ENCODE data around the gene PC. TPM values are rescaled to one million over a fixed set of nuclear protein-coding genes. Genes with fewer than 3 reads are reported as not detected.

Gene PC
- total and polyA plus RNA-seq, 2 donors (not counting 3 experiments of a cell fraction or from before 2014, with no cell fraction given): 5.5 to 17.5 TPM

DNA sequence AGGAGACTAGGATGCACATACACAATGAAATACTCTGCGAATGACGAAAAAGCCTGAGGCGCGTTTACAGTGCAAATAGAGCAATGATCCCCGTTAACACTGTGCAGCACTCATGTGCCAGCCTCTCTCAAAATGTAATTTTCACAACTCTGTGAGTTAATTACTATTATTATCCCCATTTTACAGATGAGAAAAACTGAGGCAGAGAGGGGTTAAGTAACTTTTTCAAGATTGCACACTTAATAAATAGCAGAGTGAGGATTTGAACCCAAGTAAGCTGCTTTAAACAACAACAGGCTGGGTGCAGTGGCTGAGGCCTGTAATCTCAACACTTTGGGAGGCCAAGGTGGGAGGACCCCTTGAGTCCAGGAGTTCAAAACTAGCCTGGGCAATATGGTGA is 43.1 kb upstream of the PC start:
- no peak for FAIRE-seq
- DNase-seq (ENCODE audit: low read depth, low spot score): no peak
- no peaks in the 10 kb centered on the region for H3K36me3 ChIP-seq (ENCODE audit: control insufficient read depth in 2 of 2, extremely low read depth in 1 of 2, insufficient read depth in 2 of 2, low read length in 2 of 2)
- ChIA-PET POLR2A (no interaction called here), CTCF (interaction anchor here (1.4 kb wide), 1 partner anchor 12 kb away, joined by 3 read pairs; no protein-coding TSS in a partner anchor)
- dilution Hi-C loops (cut with MboI; ENCODE audit: extremely low pct_ligation_motif_present, low sequenced_read_pairs) (no loop called here), intact Hi-C loops (cut with micrococcal nuclease) (no loop called here)
- H3K27ac ChIP-seq (ENCODE audit: insufficient read depth, low read depth, low read length): no peak overlapping the region
- no peak overlapping the region for H3K4me2 ChIP-seq (ENCODE audit: insufficient read depth, low read length)
- H3K4me1 ChIP-seq (ENCODE audit: control insufficient read depth, extremely low read depth, insufficient read depth, low read length): no peaks in the 10 kb centered on the region
- no peak overlapping the region for H3K9ac ChIP-seq (replicated peaks; ENCODE audit: extremely low read depth, insufficient read depth, low read length)
- no peaks in the 10 kb centered on the region for H3K9me1 ChIP-seq (replicated peaks; ENCODE audit: control insufficient read depth, extremely low read depth, insufficient read depth, low read length)
- no peak overlapping the region for H2AFZ ChIP-seq (ENCODE audit: low read depth, low read length)
- H3K79me2 ChIP-seq (ENCODE audit: control insufficient read depth, insufficient read depth, low read length): no peaks in the 10 kb centered on the region
- H4K20me1 ChIP-seq (replicated peaks; ENCODE audit: control insufficient read depth, extremely low read depth, insufficient read depth, low read length): no peaks in the 10 kb centered on the region
- H3K9me3 ChIP-seq (replicated peaks; ENCODE audit: control insufficient read depth, insufficient read depth, low read length): no peaks in the 10 kb centered on the region
- H3K4me3 ChIP-seq (replicated peaks in 1 of 3; ENCODE audit: insufficient read depth in 1 of 3, low read depth in 1 of 3, low read length in 3 of 3): no peak overlapping the region
- H3K27me3 ChIP-seq (ENCODE audit: control insufficient read depth in 2 of 2, insufficient read depth in 2 of 2, low read length in 2 of 2): peaks cover 0 to 2% of the 10 kb centered on the region in 2 experiments
- TF ChIP-seq POLR2AphosphoS5 (IDR thresholded peaks at IDR 0.05; ENCODE audit: insufficient read depth, low read depth, low read length): no peak
- TF ChIP-seq JUN (IDR thresholded peaks at IDR 0.05; ENCODE audit: borderline replicate concordance, insufficient read depth, insufficient read length, low read depth): no peak
- no peak for TF ChIP-seq CTCF (IDR thresholded peaks at IDR 0.05; ENCODE audit: extremely low read depth in 1 of 2, insufficient read depth in 1 of 2, low read depth in 1 of 2, low read length in 2 of 2)
- TF ChIP-seq EZH2 (IDR thresholded peaks at IDR 0.05; ENCODE audit: borderline replicate concordance, low read depth, low read length, severe bottlenecking): no peak
- TF ChIP-seq MYC (IDR thresholded peaks at IDR 0.05; ENCODE audit: low read depth, low read length): no peak
- no peak for TF ChIP-seq POLR2A (IDR thresholded peaks at IDR 0.05; ENCODE audit: low read depth, low read length)
- TF ChIP-seq MAX (IDR thresholded peaks at IDR 0.05; ENCODE audit: insufficient read depth, insufficient read length): no peak
- no peak for TF ChIP-seq GATA2 (IDR thresholded peaks at IDR 0.05; ENCODE audit: insufficient read depth, insufficient read length, low read depth, low read length)
- no peak for TF ChIP-seq FOS (IDR thresholded peaks at IDR 0.05; ENCODE audit: borderline replicate concordance, insufficient read depth, low read length)
- no TSS peak for BruUV-seq (replicated peaks)

Measured in endothelial cell of umbilical vein (primary cell).